ENCODE measurements around the gene IGLL1. TPM values are rescaled to one million over a fixed set of nuclear protein-coding genes. Genes with fewer than 3 reads are reported as not detected.
"Not testable (repeated sequence)": the region's sequence is repeated elsewhere in the genome, so short reads cannot be mapped to it uniquely, and the experiment has no call there.

IGLL1 gene
- total RNA-seq, 1 donor from 2014 or later = 0.21 TPM

GRCh38 chr22:23606204-23607131 is 26.4 kb upstream of the IGLL1 start:
- intact Hi-C loops (cut with micrococcal nuclease) = no loop called here
- no peak overlapping the region for H3K27ac Mint-ChIP-seq
- H3K4me1 Mint-ChIP-seq (ENCODE audit: low read depth) = peaks cover 13% of the 10 kb centered on the region
- H3K36me3 Mint-ChIP-seq (ENCODE audit: low read depth) = no peaks in the 10 kb centered on the region
- H3K9me3 Mint-ChIP-seq = no peaks in the 10 kb centered on the region
- H3K27me3 Mint-ChIP-seq (ENCODE audit: low read depth) = no peaks in the 10 kb centered on the region
- no peak for DNase-seq (ENCODE audit: low spot score)
- H3K4me3 Mint-ChIP-seq (ENCODE audit: low read depth) = no peak overlapping the region

GRCh38 chr22:23604939-23605712 is 25.0 kb upstream of the IGLL1 start:
- H3K4me3 Mint-ChIP-seq (ENCODE audit: low read depth) = no peak overlapping the region
- no peaks in the 10 kb centered on the region for H3K9me3 Mint-ChIP-seq
- peaks cover 3% of the 10 kb centered on the region for H3K27me3 Mint-ChIP-seq (ENCODE audit: low read depth)
- H3K36me3 Mint-ChIP-seq (ENCODE audit: low read depth) = no peaks in the 10 kb centered on the region
- intact Hi-C loops (cut with micrococcal nuclease) = no loop called here
- no peak overlapping the region for H3K27ac Mint-ChIP-seq
- no peak for DNase-seq (ENCODE audit: low spot score)
- peaks cover 6% of the 10 kb centered on the region for H3K4me1 Mint-ChIP-seq (ENCODE audit: low read depth)

- no peak for DNase-seq (ENCODE audit: low spot score)
- Mint-ChIP-seq H3K9me3 (no peaks in the 10 kb centered on the region), H3K4me3 (ENCODE audit: low read depth) (no peak overlapping the region), H3K27ac (no peak overlapping the region), H3K27me3 (ENCODE audit: low read depth) (peaks cover 3% of the 10 kb centered on the region), H3K36me3 (ENCODE audit: low read depth) (no peaks in the 10 kb centered on the region), H3K4me1 (ENCODE audit: low read depth) (no peaks in the 10 kb centered on the region)
- intact Hi-C loops (cut with micrococcal nuclease) = no loop called here
These were observed 23.2 kb upstream of the IGLL1 start for GRCh38 chr22:23603266-23603665.

- no peak for DNase-seq (ENCODE audit: low spot score)
- Mint-ChIP-seq H3K4me3 (ENCODE audit: low read depth) (no peak overlapping the region), H3K27ac (no peak overlapping the region), H3K4me1 (ENCODE audit: low read depth) (peaks cover under 1% of the 10 kb centered on the region), H3K27me3 (ENCODE audit: low read depth) (peaks cover 3% of the 10 kb centered on the region), H3K9me3 (no peaks in the 10 kb centered on the region), H3K36me3 (ENCODE audit: low read depth) (no peaks in the 10 kb centered on the region)
- intact Hi-C loops (cut with micrococcal nuclease) = no loop called here
These were observed 18.9 kb upstream of the IGLL1 start for GRCh38 chr22:23598805-23599518.

GRCh38 chr22:23597576-23598268 is 17.6 kb upstream of the IGLL1 start:
- H3K4me1 Mint-ChIP-seq (ENCODE audit: low read depth); H3K4me3 Mint-ChIP-seq (ENCODE audit: low read depth); H3K36me3 Mint-ChIP-seq (ENCODE audit: low read depth); DNase-seq (ENCODE audit: low spot score); H3K27ac Mint-ChIP-seq; H3K9me3 Mint-ChIP-seq; H3K27me3 Mint-ChIP-seq (ENCODE audit: low read depth); intact Hi-C loops (cut with micrococcal nuclease): not testable (repeated sequence)

GRCh38 chr22:23595904-23596303 is 15.8 kb upstream of the IGLL1 start:
- H3K4me3 Mint-ChIP-seq (ENCODE audit: low read depth); H3K36me3 Mint-ChIP-seq (ENCODE audit: low read depth); DNase-seq (ENCODE audit: low spot score); H3K27me3 Mint-ChIP-seq (ENCODE audit: low read depth); intact Hi-C loops (cut with micrococcal nuclease); H3K9me3 Mint-ChIP-seq; H3K27ac Mint-ChIP-seq; H3K4me1 Mint-ChIP-seq (ENCODE audit: low read depth): not testable (repeated sequence)

- intact Hi-C loops (cut with micrococcal nuclease) = loop anchor here (5.0 kb wide), 1 partner anchor 50 kb away; no protein-coding TSS in a partner anchor
- Mint-ChIP-seq H3K36me3 (ENCODE audit: low read depth) (no peaks in the 10 kb centered on the region), H3K4me3 (ENCODE audit: low read depth) (no peak overlapping the region), H3K9me3 (no peaks in the 10 kb centered on the region), H3K4me1 (ENCODE audit: low read depth) (peaks cover 2% of the 10 kb centered on the region), H3K27me3 (ENCODE audit: low read depth) (no peaks in the 10 kb centered on the region), H3K27ac (no peak overlapping the region)
- DNase-seq (ENCODE audit: low spot score) = no peak
These were observed 11.8 kb upstream of the IGLL1 start for GRCh38 chr22:23591846-23592245.

GRCh38 chr22:23591201-23591791 is 11.2 kb upstream of the IGLL1 start:
- H3K4me3 Mint-ChIP-seq (ENCODE audit: low read depth) = no peak overlapping the region
- H3K36me3 Mint-ChIP-seq (ENCODE audit: low read depth) = no peaks in the 10 kb centered on the region
- H3K27ac Mint-ChIP-seq = no peak overlapping the region
- peaks cover 2% of the 10 kb centered on the region for H3K4me1 Mint-ChIP-seq (ENCODE audit: low read depth)
- intact Hi-C loops (cut with micrococcal nuclease) = loop anchor here (5.0 kb wide), 1 partner anchor 49 kb away; no protein-coding TSS in a partner anchor
- peak; percentile 37 for DNase-seq (ENCODE audit: low spot score)
- no peaks in the 10 kb centered on the region for H3K9me3 Mint-ChIP-seq
- H3K27me3 Mint-ChIP-seq (ENCODE audit: low read depth) = no peaks in the 10 kb centered on the region

- Mint-ChIP-seq H3K27me3 (ENCODE audit: low read depth) (peaks cover 4% of the 10 kb centered on the region), H3K36me3 (ENCODE audit: low read depth) (no peaks in the 10 kb centered on the region), H3K4me3 (ENCODE audit: low read depth) (no peak overlapping the region), H3K27ac (no peak overlapping the region), H3K9me3 (no peaks in the 10 kb centered on the region), H3K4me1 (ENCODE audit: low read depth) (peaks cover 13% of the 10 kb centered on the region)
- intact Hi-C loops (cut with micrococcal nuclease) = no loop called here
- DNase-seq (ENCODE audit: low spot score) = no peak
These were observed 3.7 kb upstream of the IGLL1 start for GRCh38 chr22:23583836-23584235.

- intact Hi-C loops (cut with micrococcal nuclease) = no loop called here
- Mint-ChIP-seq H3K27me3 (ENCODE audit: low read depth) (peaks cover 4% of the 10 kb centered on the region), H3K4me3 (ENCODE audit: low read depth) (no peak overlapping the region), H3K9me3 (no peaks in the 10 kb centered on the region), H3K36me3 (ENCODE audit: low read depth) (no peaks in the 10 kb centered on the region), H3K27ac (no peak overlapping the region), H3K4me1 (ENCODE audit: low read depth) (peaks cover 13% of the 10 kb centered on the region)
- DNase-seq (ENCODE audit: low spot score) = no peak
These were observed 3.1 kb upstream of the IGLL1 start for GRCh38 chr22:23583153-23583552.

- no peak for DNase-seq (ENCODE audit: low spot score)
- Mint-ChIP-seq H3K4me3 (ENCODE audit: low read depth) (no peak overlapping the region), H3K4me1 (ENCODE audit: low read depth) (peaks cover 15% of the 10 kb centered on the region), H3K9me3 (no peaks in the 10 kb centered on the region), H3K27me3 (ENCODE audit: low read depth) (peaks cover 8% of the 10 kb centered on the region), H3K27ac (peak overlapping the region; percentile 28), H3K36me3 (ENCODE audit: low read depth) (no peaks in the 10 kb centered on the region)
- intact Hi-C loops (cut with micrococcal nuclease) = no loop called here
These were observed 1.2 kb upstream of the IGLL1 start for GRCh38 chr22:23581260-23581650.
